Activated T-cell treated with anti-CD3 and anti-CD28 coated beads, Interleukin-2, amount 50 U/mL, for 48 hours (primary cell): ENCODE measurements around the gene RNF223.
"Not testable (repeated sequence)": the region's sequence is repeated elsewhere in the genome, so short reads cannot be mapped to it uniquely, and the experiment has no call there.

Experiments used
- DNase-seq, 2 experiments: peaks; one replicate each; pipeline ENCODE4 v3.0.0-alpha.2; 2020

RNF223 gene

GRCh38 chr1:1058921-1059493 is 15.1 kb downstream of the RNF223 start:
- DNase-seq = peak in 1 of 2 experiments; percentile 51

- peak in 1 of 2 experiments; percentile 26 for DNase-seq
These were observed 15.8 kb downstream of the RNF223 start for GRCh38 chr1:1058088-1058905.

- DNase-seq = not testable (repeated sequence)
These were observed 16.4 kb downstream of the RNF223 start for GRCh38 chr1:1057769-1058087.

DNA sequence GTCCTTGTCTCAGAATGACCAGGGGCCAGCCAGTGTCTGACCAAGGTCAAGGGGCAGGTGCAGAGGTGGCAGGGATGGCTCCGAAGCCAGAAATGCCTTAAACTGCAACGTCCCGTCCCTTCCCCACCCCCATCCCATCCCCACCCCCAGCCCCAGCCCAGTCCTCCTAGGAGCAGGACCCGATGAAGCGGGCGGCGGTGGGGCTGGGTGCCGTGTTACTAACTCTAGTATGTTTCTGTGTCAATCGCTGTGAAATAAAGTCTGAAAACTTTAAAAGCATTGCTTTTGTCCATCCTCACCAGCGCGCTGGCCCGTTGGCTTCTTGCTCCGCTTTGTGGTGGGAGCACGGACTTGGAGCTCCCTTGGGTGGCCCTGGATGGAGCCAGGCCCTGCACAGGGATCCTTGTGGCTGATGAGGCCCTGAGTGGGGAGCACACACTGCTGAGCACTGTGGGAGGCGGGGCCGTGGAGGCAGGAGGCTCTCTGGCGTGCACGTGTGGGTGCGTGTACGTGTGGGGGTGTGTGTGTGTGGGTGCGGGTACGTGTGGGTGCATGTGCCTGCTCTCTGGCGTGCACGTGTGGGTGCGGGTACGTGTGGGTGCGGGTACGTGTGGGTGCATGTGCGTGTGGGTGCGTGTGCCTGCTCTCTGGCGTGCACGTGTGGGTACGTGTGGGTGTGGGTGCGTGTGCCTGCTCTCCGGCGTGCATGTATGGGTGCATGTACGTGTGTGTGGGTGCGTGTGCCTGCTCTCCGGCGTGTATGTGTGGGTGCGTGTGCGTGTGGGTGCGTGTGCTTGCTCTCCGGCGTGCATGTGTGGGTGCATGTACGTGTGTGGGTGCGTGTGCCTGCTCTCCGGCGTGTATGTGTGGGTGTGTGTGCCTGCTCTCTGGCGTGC is 18.0 kb downstream of the RNF223 start:
- no peak for DNase-seq

DNA sequence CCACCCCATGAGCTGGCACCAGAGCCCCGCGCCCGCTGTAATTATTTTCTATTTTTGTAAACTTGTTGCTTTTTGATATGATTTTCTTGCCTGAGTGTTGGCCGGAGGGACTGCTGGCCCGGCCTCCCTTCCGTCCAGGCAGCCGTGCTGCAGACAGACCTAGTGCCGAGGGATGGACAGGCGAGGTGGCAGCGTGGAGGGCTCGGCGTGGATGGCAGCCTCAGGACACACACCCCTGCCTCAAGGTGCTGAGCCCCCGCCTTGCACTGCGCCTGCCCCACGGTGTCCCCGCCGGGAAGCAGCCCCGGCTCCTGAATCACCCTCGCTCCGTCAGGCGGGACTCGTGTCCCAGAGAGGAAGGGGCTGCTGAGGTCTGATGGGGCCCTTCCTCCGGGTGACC is 19.1 kb downstream of the RNF223 start:
- DNase-seq = no peak

DNA sequence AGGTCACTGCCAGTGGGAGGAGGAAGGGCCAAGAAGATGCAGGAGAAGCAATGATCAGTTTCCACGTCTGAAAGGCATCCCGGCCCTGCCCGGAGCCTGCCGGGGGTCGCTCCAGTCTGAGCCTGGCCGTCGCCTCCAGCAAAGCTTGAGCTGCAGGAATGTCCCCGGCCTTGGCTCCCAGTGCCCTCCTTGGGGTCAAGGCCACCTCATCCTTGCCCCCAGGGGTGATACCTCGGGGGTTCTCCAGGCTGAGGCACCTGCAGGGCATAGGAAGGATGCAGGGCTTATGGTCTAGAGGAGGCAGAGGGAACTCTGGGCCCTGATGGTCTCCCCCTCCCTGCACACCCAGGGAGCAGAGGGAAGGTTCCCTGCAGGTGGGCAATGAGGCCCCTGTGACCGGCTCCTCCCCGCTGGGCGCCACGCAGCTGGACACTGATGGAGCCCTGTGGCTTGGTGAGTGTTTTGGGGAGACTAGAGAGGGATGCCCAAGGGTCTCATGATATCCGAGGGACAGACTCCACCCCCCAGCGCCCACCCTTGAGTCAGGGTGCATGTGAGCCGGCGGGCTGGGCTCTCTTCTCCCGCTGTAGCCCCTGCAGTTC is 19.9 kb downstream of the RNF223 start:
- no peak for DNase-seq

- no peak for DNase-seq
These were observed 20.4 kb downstream of the RNF223 start for GRCh38 chr1:1053682-1054081.

DNA sequence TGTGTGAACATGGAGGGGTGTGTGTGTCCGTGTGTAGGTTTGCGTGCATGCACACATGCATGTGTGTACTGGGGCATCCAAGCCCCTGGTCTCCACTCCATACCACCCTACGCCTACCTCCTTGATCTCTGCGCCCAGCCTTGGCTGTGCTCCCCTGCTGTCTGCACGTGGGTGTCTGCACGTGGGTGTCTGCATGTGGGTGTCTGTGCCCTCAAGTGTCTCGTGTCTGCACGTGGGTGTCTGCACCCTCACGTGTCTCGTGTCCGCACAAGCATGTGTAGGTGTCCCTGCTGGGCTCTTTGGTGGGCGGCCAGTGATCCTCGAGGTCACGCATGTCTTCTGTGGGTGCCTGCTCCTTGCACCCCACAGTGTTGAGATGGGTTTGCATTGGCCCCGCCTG is 21.1 kb downstream of the RNF223 start:
- no peak for DNase-seq

DNA sequence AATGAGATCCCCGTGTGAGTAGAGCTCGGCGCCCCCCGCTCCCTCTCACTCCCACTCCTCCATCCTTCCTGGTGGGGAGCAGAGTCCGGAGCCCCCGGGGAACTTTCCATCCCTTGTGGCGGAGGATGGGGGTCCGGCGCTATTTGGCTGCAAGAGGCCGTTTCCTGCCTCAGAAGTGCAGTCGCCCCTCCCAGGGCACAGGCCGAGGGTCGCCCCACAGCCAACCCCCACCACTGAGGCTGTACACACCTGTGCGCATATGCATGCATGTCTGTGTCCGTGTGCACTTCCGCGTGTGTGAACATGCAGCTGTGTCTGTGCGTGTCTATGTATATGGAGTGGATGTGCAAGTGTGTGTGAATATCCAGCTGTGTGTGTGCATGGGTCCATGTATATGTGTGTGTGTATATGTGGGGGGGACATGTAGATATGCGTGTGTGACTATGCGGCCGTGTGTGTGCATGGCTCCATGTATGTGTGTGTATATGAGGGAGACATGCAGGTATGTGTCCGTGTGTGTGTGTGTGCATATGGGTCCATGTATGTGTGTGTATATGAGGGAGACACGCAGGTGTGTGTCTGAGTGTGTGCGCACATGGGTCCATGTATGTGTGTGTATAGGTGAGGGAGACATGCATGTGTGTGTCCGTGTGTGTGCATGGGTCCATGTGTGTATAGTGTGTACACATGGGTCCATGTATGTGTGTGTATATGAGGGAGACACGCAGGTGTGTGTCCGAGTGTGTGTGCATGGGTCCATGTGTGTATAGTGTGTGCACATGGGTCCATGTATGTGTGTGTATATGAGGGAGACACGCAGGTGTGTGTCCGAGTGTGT is 21.9 kb downstream of the RNF223 start:
- no peak for DNase-seq

DNA sequence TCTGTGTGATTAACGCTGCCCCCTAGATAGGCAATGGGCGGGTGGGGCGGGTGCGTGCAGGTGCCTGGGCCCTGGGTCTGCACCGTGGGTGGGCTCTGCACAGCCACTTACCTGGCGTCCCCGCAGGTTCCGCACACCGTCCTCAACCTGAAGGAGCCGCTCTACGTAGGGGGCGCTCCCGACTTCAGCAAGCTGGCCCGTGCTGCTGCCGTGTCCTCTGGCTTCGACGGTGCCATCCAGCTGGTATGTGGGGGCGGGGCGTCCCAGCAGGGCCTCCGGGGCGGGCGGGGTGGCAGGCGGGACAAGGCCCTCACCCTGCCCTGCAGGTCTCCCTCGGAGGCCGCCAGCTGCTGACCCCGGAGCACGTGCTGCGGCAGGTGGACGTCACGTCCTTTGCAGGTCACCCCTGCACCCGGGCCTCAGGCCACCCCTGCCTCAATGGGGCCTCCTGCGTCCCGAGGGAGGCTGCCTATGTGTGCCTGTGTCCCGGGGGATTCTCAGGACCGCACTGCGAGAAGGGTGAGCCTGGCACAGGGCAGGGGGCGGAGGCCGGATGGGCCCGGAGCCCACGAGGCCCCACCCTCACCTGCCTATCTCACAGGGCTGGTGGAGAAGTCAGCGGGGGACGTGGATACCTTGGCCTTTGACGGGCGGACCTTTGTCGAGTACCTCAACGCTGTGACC is 22.8 kb downstream of the RNF223 start:
- no peak for DNase-seq

DNA sequence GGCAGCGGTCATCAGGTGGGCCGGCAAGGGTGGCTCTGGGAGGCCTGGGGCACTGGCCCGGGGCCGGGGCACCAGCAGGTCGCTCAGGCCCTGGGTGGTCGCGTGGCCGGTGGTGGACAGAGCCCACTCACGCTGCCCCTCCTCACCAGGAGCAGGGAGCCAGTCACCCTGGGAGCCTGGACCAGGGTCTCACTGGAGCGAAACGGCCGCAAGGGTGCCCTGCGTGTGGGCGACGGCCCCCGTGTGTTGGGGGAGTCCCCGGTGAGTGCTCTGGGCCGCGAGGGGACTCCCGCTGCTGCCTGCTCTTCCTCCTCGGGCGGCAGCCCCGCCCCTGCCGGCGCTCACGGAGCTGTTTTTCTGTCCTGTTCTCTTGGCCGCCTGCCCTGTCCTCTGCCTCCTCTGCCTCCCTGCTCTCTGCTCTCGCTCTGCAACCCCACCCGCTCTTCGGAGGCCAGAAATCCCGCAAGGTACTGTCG is 23.5 kb downstream of the RNF223 start:
- DNase-seq = no peak

DNA sequence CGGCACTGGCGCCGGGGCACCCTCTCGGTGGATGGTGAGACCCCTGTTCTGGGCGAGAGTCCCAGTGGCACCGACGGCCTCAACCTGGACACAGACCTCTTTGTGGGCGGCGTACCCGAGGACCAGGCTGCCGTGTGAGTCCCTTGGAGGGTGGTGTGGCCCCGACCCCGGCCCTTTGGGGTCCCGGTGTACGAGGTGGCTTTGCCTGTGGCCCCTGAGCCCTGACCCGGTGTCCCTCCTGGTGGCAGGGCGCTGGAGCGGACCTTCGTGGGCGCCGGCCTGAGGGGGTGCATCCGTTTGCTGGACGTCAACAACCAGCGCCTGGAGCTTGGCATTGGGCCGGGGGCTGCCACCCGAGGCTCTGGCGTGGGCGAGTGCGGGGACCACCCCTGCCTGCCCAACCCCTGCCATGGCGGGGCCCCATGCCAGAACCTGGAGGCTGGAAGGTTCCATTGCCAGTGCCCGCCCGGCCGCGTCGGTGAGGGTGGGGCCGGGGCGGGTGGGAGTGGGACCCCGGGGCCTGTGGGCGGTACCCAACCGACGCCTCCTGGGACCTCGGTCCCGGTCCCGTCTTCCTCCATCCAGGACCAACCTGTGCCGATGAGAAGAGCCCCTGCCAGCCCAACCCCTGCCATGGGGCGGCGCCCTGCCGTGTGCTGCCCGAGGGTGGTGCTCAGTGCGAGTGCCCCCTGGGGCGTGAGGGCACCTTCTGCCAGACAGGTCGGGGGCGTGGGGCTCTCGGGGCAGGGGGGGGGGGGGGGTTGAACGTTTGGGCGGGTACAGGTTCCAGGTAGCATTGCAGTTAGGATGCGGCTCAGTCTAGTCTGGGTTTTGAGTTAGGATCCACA is 24.6 kb downstream of the RNF223 start:
- no peak for DNase-seq

DNA sequence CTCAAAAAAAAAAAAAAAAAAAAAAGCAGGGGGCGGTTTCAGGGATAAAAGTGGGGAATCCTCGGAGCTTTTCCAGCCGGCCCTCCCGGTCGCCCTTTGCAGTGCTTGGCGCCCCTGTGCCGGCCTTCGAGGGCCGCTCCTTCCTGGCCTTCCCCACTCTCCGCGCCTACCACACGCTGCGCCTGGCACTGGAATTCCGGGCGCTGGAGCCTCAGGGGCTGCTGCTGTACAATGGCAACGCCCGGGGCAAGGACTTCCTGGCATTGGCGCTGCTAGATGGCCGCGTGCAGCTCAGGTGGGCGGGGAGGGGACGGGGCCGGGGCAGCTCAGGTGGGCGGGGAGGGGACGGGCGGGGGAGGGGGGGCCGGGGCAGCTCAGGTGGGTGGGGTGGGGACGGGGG is 25.3 kb downstream of the RNF223 start:
- DNase-seq = no peak

DNA sequence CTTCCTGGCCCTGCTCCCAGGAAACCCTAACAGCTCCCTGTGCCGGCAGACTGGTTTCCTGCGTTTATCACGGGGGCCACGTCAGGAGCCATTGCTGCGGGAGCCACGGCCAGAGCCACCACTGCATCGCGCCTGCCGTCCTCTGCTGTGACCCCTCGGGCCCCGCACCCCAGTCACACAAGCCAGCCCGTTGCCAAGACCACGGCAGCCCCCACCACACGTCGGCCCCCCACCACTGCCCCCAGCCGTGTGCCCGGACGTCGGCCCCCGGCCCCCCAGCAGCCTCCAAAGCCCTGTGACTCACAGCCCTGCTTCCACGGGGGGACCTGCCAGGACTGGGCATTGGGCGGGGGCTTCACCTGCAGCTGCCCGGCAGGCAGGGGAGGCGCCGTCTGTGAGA is 26.1 kb downstream of the RNF223 start:
- DNase-seq = no peak

DNA sequence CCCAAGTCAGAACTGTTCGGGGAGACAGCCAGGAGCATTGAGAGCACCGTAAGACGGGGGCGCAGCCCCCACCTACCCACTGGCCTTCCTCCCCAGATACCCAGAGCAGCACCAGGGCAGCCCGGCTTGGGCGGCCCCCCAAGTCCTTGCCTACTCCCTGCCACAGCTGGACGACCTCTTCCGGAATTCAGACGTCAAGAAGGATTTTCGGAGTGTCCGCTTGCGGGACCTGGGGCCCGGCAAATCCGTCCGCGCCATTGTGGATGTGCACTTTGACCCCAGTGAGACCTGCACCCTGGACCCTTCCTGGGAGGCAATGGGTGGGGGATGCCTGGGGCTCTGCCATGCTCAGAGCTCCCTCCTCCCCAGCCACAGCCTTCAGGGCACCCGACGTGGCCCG is 26.7 kb downstream of the RNF223 start:
- no peak for DNase-seq

- DNase-seq = no peak
These were observed 27.3 kb downstream of the RNF223 start for GRCh38 chr1:1046767-1047166.

DNA sequence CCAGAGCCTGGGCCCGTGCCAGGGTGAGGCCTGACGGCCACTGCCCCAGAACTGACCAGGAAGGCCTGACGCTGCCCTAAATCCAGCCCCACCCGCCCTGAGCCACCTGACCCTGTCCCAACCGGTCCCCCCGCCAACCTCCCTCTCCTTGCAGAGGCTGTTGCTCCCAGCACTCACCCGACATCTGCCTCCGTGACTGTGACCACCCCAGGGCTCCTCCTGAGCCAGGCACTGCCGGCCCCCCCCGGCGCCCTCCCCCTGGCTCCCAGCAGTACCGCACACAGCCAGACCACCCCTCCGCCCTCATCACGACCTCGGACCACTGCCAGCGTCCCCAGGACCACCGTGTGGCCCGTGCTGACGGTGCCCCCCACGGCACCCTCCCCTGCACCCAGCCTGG is 27.9 kb downstream of the RNF223 start:
- DNase-seq = no peak

- no peak for DNase-seq
These were observed 29.0 kb downstream of the RNF223 start for GRCh38 chr1:1045129-1045528.

DNA sequence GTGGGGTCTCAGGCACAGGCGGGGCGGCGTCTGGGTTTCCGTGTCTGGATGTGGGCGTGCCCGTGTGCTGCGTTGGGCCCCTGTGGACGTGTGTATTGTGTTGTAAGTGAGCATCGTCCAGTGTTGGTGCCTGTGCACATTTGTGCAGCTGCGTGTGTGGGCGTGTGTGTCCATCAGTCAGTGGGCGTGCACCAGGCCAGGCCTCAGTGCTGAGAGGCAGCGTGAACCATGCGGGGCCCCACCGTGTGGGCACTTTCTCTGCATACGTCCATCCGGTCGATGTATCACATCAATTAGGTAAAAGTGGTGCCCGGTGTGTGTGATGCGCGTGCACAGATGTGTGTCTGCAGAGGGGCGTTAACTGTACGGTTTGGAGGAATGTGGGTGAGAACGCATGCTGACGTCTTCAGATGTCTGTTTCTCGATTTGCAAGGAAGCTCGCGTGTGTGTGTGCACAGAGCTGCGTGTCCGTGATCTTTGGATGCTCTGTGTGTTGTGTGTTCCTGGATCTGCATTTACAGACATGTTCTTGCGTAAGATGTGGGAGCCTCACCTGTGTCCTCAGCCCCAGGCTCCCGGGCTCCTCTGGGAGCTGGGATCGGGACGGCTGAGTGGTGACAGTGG is 29.5 kb downstream of the RNF223 start:
- DNase-seq = no peak

DNA sequence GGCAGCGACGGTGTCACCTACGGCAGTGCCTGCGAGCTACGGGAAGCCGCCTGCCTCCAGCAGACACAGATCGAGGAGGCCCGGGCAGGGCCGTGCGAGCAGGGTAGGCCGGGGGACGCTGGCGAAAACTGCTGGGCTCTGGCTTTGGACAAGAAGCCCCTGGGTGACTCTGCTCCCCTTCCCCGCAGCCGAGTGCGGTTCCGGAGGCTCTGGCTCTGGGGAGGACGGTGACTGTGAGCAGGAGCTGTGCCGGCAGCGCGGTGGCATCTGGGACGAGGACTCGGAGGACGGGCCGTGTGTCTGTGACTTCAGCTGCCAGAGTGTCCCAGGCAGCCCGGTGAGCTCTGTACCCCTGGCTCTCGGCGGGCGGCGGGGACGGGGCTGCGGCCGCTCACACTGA is 30.2 kb downstream of the RNF223 start:
- DNase-seq = no peak
